Measurements from ENCODE around the gene MCOLN2.

Gene MCOLN2

GRCh38 chr1:84890566-84890965 lies 106.3 kb downstream of the MCOLN2 start:
- DNase-seq = no peak

- no peak for DNase-seq
Observed at GRCh38 chr1:84889437-84889836, 107.5 kb downstream of the MCOLN2 start.

GRCh38 chr1:84888753-84889152 lies 108.2 kb downstream of the MCOLN2 start:
- DNase-seq = peak; percentile 6

DNA sequence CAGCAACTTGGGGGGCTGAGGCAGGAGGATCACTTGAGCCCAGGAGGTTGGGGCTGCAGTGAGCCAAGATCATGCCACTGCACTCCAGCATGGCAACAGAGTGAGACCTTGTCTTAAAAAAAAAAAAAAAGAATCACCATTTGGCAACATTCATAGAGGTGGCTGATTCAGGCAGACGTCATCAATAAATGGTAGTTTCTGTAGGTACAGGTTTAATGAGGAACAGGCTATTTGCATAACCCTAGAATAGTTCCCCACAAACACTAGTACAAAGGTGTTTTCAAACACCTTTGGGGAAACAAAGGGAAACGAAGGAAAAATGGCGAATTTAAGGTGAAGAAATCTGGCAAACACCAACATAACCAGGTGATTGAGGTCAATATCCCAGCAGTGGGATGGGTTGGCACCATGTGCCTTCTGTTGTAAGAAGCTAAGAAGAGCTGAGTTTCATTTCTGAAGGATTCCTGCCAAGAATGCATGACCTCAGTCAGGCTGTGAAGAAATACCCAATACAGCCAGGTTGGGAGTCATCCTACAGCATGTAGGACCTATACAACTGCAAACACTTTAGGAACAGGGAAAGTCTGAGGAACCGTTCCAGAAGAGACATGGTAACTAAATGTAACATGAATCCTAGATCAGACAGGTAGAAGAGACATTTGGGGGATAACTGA lies 109.5 kb downstream of the MCOLN2 start:
- DNase-seq = no peak

GRCh38 chr1:84885469-84885868 lies 111.4 kb downstream of the MCOLN2 start:
- no peak for DNase-seq

DNA sequence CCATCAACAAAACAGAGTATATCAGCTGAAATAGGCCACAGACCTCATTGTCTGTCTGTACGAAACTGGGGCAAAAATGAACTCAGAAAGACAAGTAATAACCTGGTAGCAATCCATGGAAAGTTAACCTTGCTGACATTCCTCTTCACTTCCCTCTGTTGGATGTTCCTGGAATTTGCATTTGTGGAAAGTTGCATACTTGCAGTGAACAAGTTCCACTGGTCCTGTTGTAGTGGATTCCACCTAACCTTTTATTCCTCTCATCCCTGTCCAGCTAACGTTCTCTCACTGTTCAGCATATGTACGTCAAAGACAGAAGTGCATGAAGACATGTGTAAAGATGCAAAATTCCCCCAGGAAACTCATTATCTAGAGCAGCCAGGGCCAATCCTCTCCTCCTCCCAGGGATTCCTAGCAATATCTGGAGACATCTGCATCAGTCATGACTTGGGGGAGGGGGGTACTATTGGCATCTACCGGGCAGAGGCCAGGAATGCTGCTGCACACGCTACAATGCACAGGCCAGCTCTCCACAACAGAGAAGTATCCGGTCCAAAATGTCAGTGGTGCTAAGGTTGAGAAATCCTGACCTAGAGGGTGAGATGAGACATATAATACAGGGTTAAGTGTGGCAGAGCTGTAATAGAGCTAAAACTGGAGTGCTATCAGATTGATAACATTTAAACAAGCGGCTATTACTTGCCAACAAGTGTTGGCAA lies 112.1 kb downstream of the MCOLN2 start:
- no peak for DNase-seq

- no peak for DNase-seq
Observed at GRCh38 chr1:84883286-84883685, 113.6 kb downstream of the MCOLN2 start.

GRCh38 chr1:84877592-84877991 lies 119.3 kb downstream of the MCOLN2 start:
- no peak for DNase-seq

DNA sequence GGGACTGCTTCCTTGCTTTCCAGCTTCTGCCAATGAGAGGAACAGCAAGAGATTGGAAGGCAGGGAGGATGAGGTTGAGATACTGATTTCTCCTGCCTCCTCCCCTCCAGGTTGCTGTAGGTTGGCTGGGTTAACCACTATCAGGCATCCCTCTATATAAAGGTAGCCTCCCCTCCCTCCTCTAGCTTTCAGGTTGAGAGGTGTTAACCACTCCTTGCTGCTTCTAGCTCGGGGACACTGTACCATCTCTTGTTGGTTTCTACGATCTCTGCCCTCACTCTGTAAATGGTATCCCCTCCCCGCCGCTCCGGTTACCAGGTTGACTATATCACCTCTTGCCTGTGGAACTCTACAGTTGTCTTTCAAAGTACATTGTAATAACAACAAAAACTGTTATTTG lies 120.6 kb downstream of the MCOLN2 start:
- no peak for DNase-seq

Data from stimulated activated CD4-positive, alpha-beta T cell treated with anti-CD3 and anti-CD28 coated beads, Interleukin-4, amount 100 ng/mL, for 1 hour (primary cell).